MM.1S (cell line): ENCODE data around the gene UBE2QL1.

Experiments used
- CTCF ChIP-seq: fragments of 300-600 bp; sonication (generic); IDR thresholded peaks from 2 replicates; pipeline ENCODE4 v1.5.1; 2016; ENCODE audit warnings: antibody characterized with exemption, low read length, mixed read lengths
- EZH2 ChIP-seq: fragments of 300-600 bp; sonication (generic); optimal IDR thresholded peaks from 2 replicates; pipeline ENCODE3; 2017; ENCODE audit warnings: low read depth, mild to moderate bottlenecking, antibody characterized with exemption, low read length, mixed read lengths

DNA sequence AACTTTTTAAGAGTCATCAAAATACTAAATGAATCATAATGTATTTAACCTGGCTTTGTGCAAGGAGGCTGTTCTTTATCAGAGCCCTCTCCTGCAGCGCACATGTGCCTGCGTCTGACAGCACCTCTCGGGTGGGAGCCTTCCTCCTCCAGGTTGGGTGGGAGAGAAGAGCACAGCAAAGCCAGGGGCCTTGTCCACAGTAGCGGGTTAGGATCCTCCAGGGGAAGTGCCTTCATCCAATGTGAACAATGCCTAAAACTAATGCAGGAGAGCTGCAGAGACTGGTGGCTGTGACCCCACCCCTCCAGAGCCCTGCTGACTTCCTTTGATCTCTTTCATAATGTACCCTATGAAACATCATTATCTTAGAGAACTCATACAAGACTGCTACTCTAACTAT, 10.2 kb downstream of the UBE2QL1 start:
- TF ChIP-seq CTCF (no peak), EZH2 (no peak)
